ENCODE results near the gene FOXRED1. TPM values are rescaled to one million over a fixed set of nuclear protein-coding genes. Genes with fewer than 3 reads are reported as not detected.

FOXRED1 gene
- total RNA-seq, 1 donor from 2014 or later = 49.6 TPM

- H3K4me3 Mint-ChIP-seq = peak overlapping the region; percentile 10
- DNase-seq (ENCODE audit: extremely low spot score, unreplicated experiment) = no peak
- no peaks in the 10 kb centered on the region for H3K9me3 Mint-ChIP-seq
- no peak for TF ChIP-seq CTCF (conservative IDR thresholded peaks at IDR 0.05)
- peak overlapping the region; percentile 40 for H3K27ac Mint-ChIP-seq
- peaks cover 15% of the 10 kb centered on the region for H3K4me1 Mint-ChIP-seq (ENCODE audit: unreplicated experiment)
- peaks cover 26% of the 10 kb centered on the region for H3K36me3 Mint-ChIP-seq
- H3K27me3 Mint-ChIP-seq = no peaks in the 10 kb centered on the region
These were observed 8.8 kb downstream of the FOXRED1 start for GRCh38 chr11:126277780-126278179.

- no peak overlapping the region for H3K27ac Mint-ChIP-seq
- peaks cover 20% of the 10 kb centered on the region for H3K4me1 Mint-ChIP-seq (ENCODE audit: unreplicated experiment)
- no peak for TF ChIP-seq CTCF (conservative IDR thresholded peaks at IDR 0.05)
- no peaks in the 10 kb centered on the region for H3K27me3 Mint-ChIP-seq
- peak overlapping the region; percentile 15 for H3K4me3 Mint-ChIP-seq
- H3K36me3 Mint-ChIP-seq = peaks cover 22% of the 10 kb centered on the region
- DNase-seq (ENCODE audit: extremely low spot score, unreplicated experiment) = no peak
- H3K9me3 Mint-ChIP-seq = no peaks in the 10 kb centered on the region
These were observed 10.2 kb downstream of the FOXRED1 start for GRCh38 chr11:126279191-126279590.

- Mint-ChIP-seq H3K4me1 (ENCODE audit: unreplicated experiment) (peaks cover 24% of the 10 kb centered on the region), H3K9me3 (no peaks in the 10 kb centered on the region), H3K27ac (peak overlapping the region; percentile 41), H3K4me3 (peak overlapping the region; percentile 51), H3K27me3 (no peaks in the 10 kb centered on the region), H3K36me3 (peaks cover 22% of the 10 kb centered on the region)
- no peak for DNase-seq (ENCODE audit: extremely low spot score, unreplicated experiment)
- no peak for TF ChIP-seq CTCF (conservative IDR thresholded peaks at IDR 0.05)
These were observed 11.6 kb downstream of the FOXRED1 start for GRCh38 chr11:126280595-126280994.

- Mint-ChIP-seq H3K9me3 (no peaks in the 10 kb centered on the region), H3K27ac (no peak overlapping the region), H3K27me3 (no peaks in the 10 kb centered on the region), H3K4me3 (peak overlapping the region; percentile 92), H3K36me3 (peaks cover 19% of the 10 kb centered on the region), H3K4me1 (ENCODE audit: unreplicated experiment) (peaks cover 24% of the 10 kb centered on the region)
- DNase-seq (ENCODE audit: extremely low spot score, unreplicated experiment) = no peak
- no peak for TF ChIP-seq CTCF (conservative IDR thresholded peaks at IDR 0.05)
These were observed 12.3 kb downstream of the FOXRED1 start for GRCh38 chr11:126281245-126281644.

GRCh38 chr11:126281666-126282175 is 12.8 kb downstream of the FOXRED1 start:
- H3K4me1 Mint-ChIP-seq (ENCODE audit: unreplicated experiment) = peaks cover 24% of the 10 kb centered on the region
- no peak overlapping the region for H3K27ac Mint-ChIP-seq
- peak overlapping the region; percentile 92 for H3K4me3 Mint-ChIP-seq
- no peak for TF ChIP-seq CTCF (conservative IDR thresholded peaks at IDR 0.05)
- no peaks in the 10 kb centered on the region for H3K9me3 Mint-ChIP-seq
- H3K36me3 Mint-ChIP-seq = peaks cover 20% of the 10 kb centered on the region
- no peaks in the 10 kb centered on the region for H3K27me3 Mint-ChIP-seq
- no peak for DNase-seq (ENCODE audit: extremely low spot score, unreplicated experiment)

- no peak for TF ChIP-seq CTCF (conservative IDR thresholded peaks at IDR 0.05)
- Mint-ChIP-seq H3K27me3 (no peaks in the 10 kb centered on the region), H3K36me3 (peaks cover 23% of the 10 kb centered on the region), H3K27ac (peak overlapping the region; percentile 84), H3K9me3 (no peaks in the 10 kb centered on the region), H3K4me1 (ENCODE audit: unreplicated experiment) (peaks cover 24% of the 10 kb centered on the region), H3K4me3 (peak overlapping the region; percentile 92)
- DNase-seq (ENCODE audit: extremely low spot score, unreplicated experiment) = no peak
These were observed 13.4 kb downstream of the FOXRED1 start for GRCh38 chr11:126282361-126282735.

All from type B pancreatic cell (in vitro differentiated cells).